HepG2 (cell line): ENCODE data around the gene STX1B. TPM values are rescaled to one million over a fixed set of nuclear protein-coding genes. Genes with fewer than 3 reads are reported as not detected.

ENCODE experiments used
- CCDC6 ChIP-seq: sonication (generic); formaldehyde crosslinking; IDR thresholded peaks from 2 replicates; pipeline ENCODE4 v1.8.1; 2022; ENCODE audit warnings: mild to moderate bottlenecking, missing genetic modification reagents, moderate library complexity
- DR1 ChIP-seq: sonication (generic); formaldehyde crosslinking; IDR thresholded peaks from 2 replicates; pipeline ENCODE4 v1.8.0; 2021; ENCODE audit warnings: mild to moderate bottlenecking, missing genetic modification reagents, inconsistent platforms
- GMEB1 ChIP-seq: sonication (generic); formaldehyde crosslinking; IDR thresholded peaks from 2 replicates; pipeline ENCODE4 v1.5.1; 2020; ENCODE audit warnings: missing genetic modification reagents, mild to moderate bottlenecking, borderline replicate concordance
- GZF1 ChIP-seq: sonication (generic); formaldehyde crosslinking; IDR thresholded peaks from 2 replicates; pipeline ENCODE4 v1.5.1; 2020; ENCODE audit warnings: mild to moderate bottlenecking, missing genetic modification reagents
- HOXD1 ChIP-seq: sonication (generic); formaldehyde crosslinking; IDR thresholded peaks from 2 replicates; pipeline ENCODE4 v1.5.0; 2020; ENCODE audit warnings: missing genetic modification reagents
- KIAA2018 ChIP-seq: sonication (generic); formaldehyde crosslinking; IDR thresholded peaks from 2 replicates; pipeline ENCODE4 v1.5.0; 2020; ENCODE audit warnings: mild to moderate bottlenecking, missing genetic modification reagents, borderline replicate concordance
- NFATC3 ChIP-seq: sonication (generic); formaldehyde crosslinking; IDR thresholded peaks from 2 replicates; pipeline ENCODE4 v1.5.1; 2020; ENCODE audit warnings: mild to moderate bottlenecking, missing genetic modification reagents
- NR2F1 ChIP-seq, 2 experiments: fragments of 450-650 bp in 1 of 2; formaldehyde crosslinking in 1 of 2; IDR thresholded peaks; 2 replicates each; pipeline versions ENCODE4 v1.5.0 to v1.6.1; 2016 to 2020; ENCODE audit warnings: mild to moderate bottlenecking in 1 of 2, missing compliant biosample characterization in 1 of 2, missing genetic modification reagents in 1 of 2, moderate library complexity in 1 of 2
- PHB2 ChIP-seq: fragments of 450-650 bp; IDR thresholded peaks from 2 replicates; pipeline ENCODE4 v1.6.1; 2018; ENCODE audit not compliant: partially characterized antibody
- RFX5 ChIP-seq: IDR thresholded peaks from 2 replicates; pipeline ENCODE4 v1.6.1; 2011; ENCODE audit warnings: low read depth, low read length, improper control_type of control experiment
- RFXANK ChIP-seq: IDR thresholded peaks from 2 replicates; pipeline ENCODE4 v1.6.1; 2016
- ZMYM4 ChIP-seq: sonication (generic); formaldehyde crosslinking; IDR thresholded peaks from 2 replicates; pipeline ENCODE4 v1.8.1; 2023; ENCODE audit warnings: mild to moderate bottlenecking, missing genetic modification reagents
- ZNF282 ChIP-seq: fragments of 450-650 bp; IDR thresholded peaks from 2 replicates; pipeline ENCODE4 v1.6.1; 2018; ENCODE audit not compliant: partially characterized antibody
- ZNF441 ChIP-seq: sonication (generic); formaldehyde crosslinking; IDR thresholded peaks from 2 replicates; pipeline ENCODE4 v1.7.0; 2021; ENCODE audit warnings: missing genetic modification reagents, borderline replicate concordance
- ZNF605 ChIP-seq: sonication (generic); formaldehyde crosslinking; IDR thresholded peaks from 2 replicates; pipeline ENCODE4 v1.8.0; 2022; ENCODE audit warnings: mild to moderate bottlenecking, missing genetic modification reagents
- ZNF770 ChIP-seq: sonication (generic); formaldehyde crosslinking; IDR thresholded peaks from 2 replicates; pipeline ENCODE4 v1.5.0; 2020; ENCODE audit warnings: mild to moderate bottlenecking, missing genetic modification reagents
- ZSCAN31 ChIP-seq: sonication (generic); formaldehyde crosslinking; IDR thresholded peaks from 2 replicates; pipeline ENCODE4 v1.5.0; 2020; ENCODE audit warnings: low read depth, mild to moderate bottlenecking, missing genetic modification reagents
- ZZZ3 ChIP-seq: sonication (generic); formaldehyde crosslinking; IDR thresholded peaks from 2 replicates; pipeline ENCODE4 v1.4.0; 2020; ENCODE audit warnings: missing genetic modification reagents, mild to moderate bottlenecking, borderline replicate concordance
- polyA plus RNA-seq, 8 experiments: library from polyadenylated mRNA; depleted of rRNA in 3 of 8; stranded (reverse) in 7 of 8; unstranded in 1 of 8; fragments of >200 nt; fragmentation: Illumina TruSeq in 4 of 8; extraction: Trizol in 4 of 8; gene quantifications; 2 replicates each; pipeline versions ENCODE4 v1.2.1 to v1.2.3, GENCODE V29; 2011 to 2016; ENCODE audit warnings: low read depth in 4 of 8, missing spikeins in 1 of 8, mixed read lengths in 1 of 8; ENCODE audit not compliant: insufficient read depth in 1 of 8
- total RNA-seq, 5 experiments: library from RNA; depleted of rRNA; stranded (reverse); fragments of >200 nt; fragmentation: Illumina TruSeq; extraction: Trizol; gene quantifications; 2 replicates each; pipeline ENCODE4 v1.2.3, GENCODE V29; 2016; ENCODE audit warnings: low read depth in 1 of 5

The STX1B gene
- total and polyA plus RNA-seq, 2 of the 13 experiments (the other 11 are each of a cell fraction or from before 2014, with no cell fraction given), result 2.1 to 3.0 TPM

GRCh38 chr16:30941600-30942425, 68.6 kb downstream of the STX1B start (continued):
- TF ChIP-seq ZNF441 (CRISPR knock-in tag) (peak; percentile 78), ZMYM4 (CRISPR knock-in tag) (0 out of 2 replicates have a peak, but pooled peaks have one; percentile 22), DR1 (no peak; the same call in 1 of the 2 replicates), PHB2 (no peak), KIAA2018 (CRISPR knock-in tag) (0 out of 2 replicates have a peak, but pooled peaks have one; percentile 7), GZF1 (CRISPR knock-in tag) (no peak), RFX5 (no peak), ZNF282 (no peak), NR2F1 (CRISPR knock-in tag; IDR thresholded peaks at IDR 0.05) (no peak), CCDC6 (CRISPR knock-in tag) (no peak), NFATC3 (no peak), HOXD1 (CRISPR knock-in tag) (no peak), RFXANK (CRISPR knock-in tag) (no peak), ZZZ3 (CRISPR knock-in tag) (no peak), ZSCAN31 (CRISPR knock-in tag) (peak; percentile 49; the same call in 1 of the 2 replicates), GMEB1 (CRISPR knock-in tag) (no peak), ZNF605 (CRISPR knock-in tag) (peak; percentile 59; the same call in 1 of the 2 replicates), ZNF770 (CRISPR knock-in tag) (no peak)
